Trophoblast cell (in vitro differentiated cells and primary cell): Measurements from ENCODE around the gene C2CD4C.

Source experiments
- DNase-seq, 2 donors: peaks; one replicate each; pipeline ENCODE4 v3.0.0-alpha.2; 2016
- H2AFZ ChIP-seq: 2 replicates; pipeline ENCODE4 v1.6.1; 2013; ENCODE audit warnings: low read length, moderate library complexity, mild to moderate bottlenecking; ENCODE audit not compliant: insufficient read depth, poor library complexity
- H2AK5ac ChIP-seq: 2 replicates; pipeline ENCODE4 v1.6.1; 2013; ENCODE audit warnings: mild to moderate bottlenecking, low read length
- H2BK120ac ChIP-seq: 2 replicates; pipeline ENCODE4 v1.6.1; 2013; ENCODE audit warnings: low read length, mild to moderate bottlenecking, moderate library complexity; ENCODE audit not compliant: insufficient read depth, poor library complexity
- H2BK12ac ChIP-seq: 2 replicates; pipeline ENCODE4 v1.6.1; 2013; ENCODE audit warnings: mild to moderate bottlenecking, low read length, moderate library complexity
- H2BK5ac ChIP-seq: 2 replicates; pipeline ENCODE4 v1.6.1; 2013; ENCODE audit warnings: low read length, low read depth, moderate library complexity, mild to moderate bottlenecking; ENCODE audit not compliant: poor library complexity
- H3K14ac ChIP-seq: 2 replicates; pipeline ENCODE4 v1.6.1; 2013; ENCODE audit warnings: mild to moderate bottlenecking, low read length
- H3K18ac ChIP-seq: 2 replicates; pipeline ENCODE4 v1.6.1; 2013; ENCODE audit warnings: mild to moderate bottlenecking, low read length
- H3K23ac ChIP-seq: 2 replicates; pipeline ENCODE4 v1.6.1; 2013; ENCODE audit warnings: low read length
- H3K27ac ChIP-seq: 2 replicates; pipeline ENCODE4 v1.5.1; 2013; ENCODE audit warnings: low read depth, mild to moderate bottlenecking, inconsistent platforms, low read length, moderate library complexity
- H3K27me3 ChIP-seq: 2 replicates; pipeline ENCODE4 v1.6.1; 2013; ENCODE audit warnings: inconsistent platforms, mild to moderate bottlenecking, low read length, moderate library complexity; ENCODE audit not compliant: insufficient read depth
- H3K36me3 ChIP-seq, 2 experiments: 1 replicate in 1 of 2; 2 replicates in 1 of 2; pipeline ENCODE4 v1.6.1; 2013; ENCODE audit warnings: low read length in 2 of 2, mild to moderate bottlenecking in 2 of 2, moderate library complexity in 1 of 2; ENCODE audit not compliant: insufficient read depth in 2 of 2, control insufficient read depth in 1 of 2
- H3K4ac ChIP-seq: 2 replicates; pipeline ENCODE4 v1.6.1; 2013; ENCODE audit warnings: low read depth, mild to moderate bottlenecking, low read length, moderate library complexity
- H3K4me1 ChIP-seq, 2 experiments: 1 replicate in 1 of 2; 2 replicates in 1 of 2; pipeline ENCODE4 v1.6.1; 2013; ENCODE audit warnings: low read length in 2 of 2, mild to moderate bottlenecking in 2 of 2, moderate library complexity in 1 of 2; ENCODE audit not compliant: insufficient read depth in 2 of 2, control insufficient read depth in 1 of 2
- H3K4me2 ChIP-seq: 2 replicates; pipeline ENCODE4 v1.6.1; 2013; ENCODE audit warnings: inconsistent platforms, mild to moderate bottlenecking, low read length, moderate library complexity
- H3K4me3 ChIP-seq: 2 replicates; pipeline ENCODE4 v1.5.1; 2013; ENCODE audit warnings: mild to moderate bottlenecking, low read depth, low read length, inconsistent platforms
- H3K79me1 ChIP-seq: one replicate; pipeline ENCODE4 v1.6.1; 2013; ENCODE audit warnings: low read length
- H3K79me2 ChIP-seq: 2 replicates; pipeline ENCODE4 v1.6.1; 2013; ENCODE audit warnings: low read length, mild to moderate bottlenecking; ENCODE audit not compliant: control insufficient read depth, insufficient read depth, poor library complexity
- H3K9ac ChIP-seq: 2 replicates; pipeline ENCODE4 v1.6.1; 2013; ENCODE audit warnings: mild to moderate bottlenecking, low read length
- H3K9me3 ChIP-seq: 2 replicates; pipeline ENCODE4 v1.6.1; 2013; ENCODE audit warnings: low read depth, mild to moderate bottlenecking, control low read depth, inconsistent platforms, low read length; ENCODE audit not compliant: insufficient read depth
- H4K12ac ChIP-seq: 2 replicates; pipeline ENCODE4 v1.6.1; 2013; ENCODE audit warnings: low read depth, mild to moderate bottlenecking, low read length, moderate library complexity
- H4K8ac ChIP-seq: 2 replicates; pipeline ENCODE4 v1.6.1; 2013; ENCODE audit warnings: low read depth, mild to moderate bottlenecking, low read length, moderate library complexity
- H4K91ac ChIP-seq: one replicate; pipeline ENCODE4 v1.6.1; 2013; ENCODE audit warnings: low read depth, mild to moderate bottlenecking, low read length, moderate library complexity
- WGBS: extraction: QIAGEN DNeasy Blood & Tissue Kit; methylation state at CpG from one replicate; pipeline ENCODE4 v1.1.7; 2013; ENCODE audit warnings: missing lambda C conversion rate; ENCODE audit not compliant: insufficient read length, insufficient coverage; ENCODE audit errors: extremely low coverage; 5-methylcytosine and 5-hydroxymethylcytosine counted together

C2CD4C gene

GRCh38 chr19:436413-436950 lies 27.5 kb upstream of the C2CD4C start:
- H4K8ac ChIP-seq, result no peak overlapping the region
- H3K23ac ChIP-seq, result no peak overlapping the region
- H2AK5ac ChIP-seq, result no peak overlapping the region
- DNase-seq, result no peak
- H3K9me3 ChIP-seq, result peaks cover 3% of the 10 kb centered on the region
- no CpG with 5 or more reads among the region's 29 CpGs for WGBS
- H3K27ac ChIP-seq, result no peak overlapping the region
- no peaks in the 10 kb centered on the region for H3K79me1 ChIP-seq
- peaks cover 6 to 16% of the 10 kb centered on the region in 2 experiments for H3K36me3 ChIP-seq
- H3K18ac ChIP-seq, result no peak overlapping the region
- no peak overlapping the region for H2BK120ac ChIP-seq
- no peaks in the 10 kb centered on the region for H3K27me3 ChIP-seq
- no peak overlapping the region for H3K4ac ChIP-seq
- H4K91ac ChIP-seq, result no peak overlapping the region
- H3K4me2 ChIP-seq, result no peak overlapping the region
- H4K12ac ChIP-seq, result no peak overlapping the region
- H3K4me1 ChIP-seq, result no peaks in the 10 kb centered on the region
- H3K4me3 ChIP-seq, result no peak overlapping the region
- no peak overlapping the region for H3K9ac ChIP-seq
- H3K79me2 ChIP-seq, result no peaks in the 10 kb centered on the region
- H2BK12ac ChIP-seq, result no peak overlapping the region
- no peak overlapping the region for H3K14ac ChIP-seq
- no peak overlapping the region for H2AFZ ChIP-seq
- no peak overlapping the region for H2BK5ac ChIP-seq

GRCh38 chr19:435707-436412 lies 26.9 kb upstream of the C2CD4C start:
- no peak overlapping the region for H3K14ac ChIP-seq
- no peak overlapping the region for H3K9ac ChIP-seq
- no peak overlapping the region for H3K4ac ChIP-seq
- H3K23ac ChIP-seq, result no peak overlapping the region
- H4K91ac ChIP-seq, result no peak overlapping the region
- no peak overlapping the region for H2AK5ac ChIP-seq
- H3K4me3 ChIP-seq, result no peak overlapping the region
- no peaks in the 10 kb centered on the region for H3K79me1 ChIP-seq
- peaks cover 8 to 18% of the 10 kb centered on the region in 2 experiments for H3K36me3 ChIP-seq
- H3K79me2 ChIP-seq, result no peaks in the 10 kb centered on the region
- H4K12ac ChIP-seq, result no peak overlapping the region
- no peak overlapping the region for H4K8ac ChIP-seq
- WGBS, result no CpG with 5 or more reads among the region's 33 CpGs
- H2BK120ac ChIP-seq, result no peak overlapping the region
- H2AFZ ChIP-seq, result no peak overlapping the region
- no peaks in the 10 kb centered on the region for H3K27me3 ChIP-seq
- peaks cover 3% of the 10 kb centered on the region for H3K9me3 ChIP-seq
- H3K4me2 ChIP-seq, result no peak overlapping the region
- DNase-seq, result no peak
- H3K18ac ChIP-seq, result no peak overlapping the region
- H3K4me1 ChIP-seq, result no peaks in the 10 kb centered on the region
- no peak overlapping the region for H2BK5ac ChIP-seq
- H2BK12ac ChIP-seq, result no peak overlapping the region
- H3K27ac ChIP-seq, result no peak overlapping the region

- H3K4ac ChIP-seq, result no peak overlapping the region
- no peak overlapping the region for H4K12ac ChIP-seq
- no CpG with 5 or more reads among the region's 26 CpGs for whole genome bisulfite sequencing
- H4K91ac ChIP-seq, result no peak overlapping the region
- no peak overlapping the region for H3K18ac ChIP-seq
- H4K8ac ChIP-seq, result no peak overlapping the region
- no peak overlapping the region for H2BK120ac ChIP-seq
- H2AK5ac ChIP-seq, result no peak overlapping the region
- no peak overlapping the region for H3K14ac ChIP-seq
- H3K4me1 ChIP-seq, result no peaks in the 10 kb centered on the region
- H3K9me3 ChIP-seq, result peaks cover 5% of the 10 kb centered on the region
- H3K4me2 ChIP-seq, result no peak overlapping the region
- no peak overlapping the region for H3K27ac ChIP-seq
- H2AFZ ChIP-seq, result no peak overlapping the region
- H3K27me3 ChIP-seq, result no peaks in the 10 kb centered on the region
- no peak overlapping the region for H2BK12ac ChIP-seq
- peaks cover 13 to 24% of the 10 kb centered on the region in 2 experiments for H3K36me3 ChIP-seq
- H2BK5ac ChIP-seq, result no peak overlapping the region
- H3K9ac ChIP-seq, result no peak overlapping the region
- peak overlapping the region; percentile 97 for H3K23ac ChIP-seq
- DNase-seq, result no peak
- H3K79me2 ChIP-seq, result no peaks in the 10 kb centered on the region
- H3K79me1 ChIP-seq, result no peaks in the 10 kb centered on the region
- no peak overlapping the region for H3K4me3 ChIP-seq
Observed at GRCh38 chr19:435056-435706, 26.2 kb upstream of the C2CD4C start.

GRCh38 chr19:434152-434960 lies 25.4 kb upstream of the C2CD4C start:
- Histone ChIP-seq H3K4me2 (no peak overlapping the region), H3K79me1 (no peaks in the 10 kb centered on the region), H3K18ac (no peak overlapping the region), H3K4ac (no peak overlapping the region), H2AFZ (no peak overlapping the region), H2BK5ac (no peak overlapping the region), H3K27me3 (no peaks in the 10 kb centered on the region), H3K9ac (no peak overlapping the region), H3K79me2 (no peaks in the 10 kb centered on the region), H4K8ac (no peak overlapping the region), H2AK5ac (no peak overlapping the region), H4K91ac (no peak overlapping the region), H2BK120ac (no peak overlapping the region), H3K4me1 (no peaks in the 10 kb centered on the region), H3K23ac (no peak overlapping the region), H2BK12ac (no peak overlapping the region), H3K36me3 (peaks cover 13 to 32% of the 10 kb centered on the region in 2 experiments), H3K4me3 (no peak overlapping the region), H3K27ac (no peak overlapping the region), H3K14ac (no peak overlapping the region), H4K12ac (no peak overlapping the region), H3K9me3 (peaks cover 11% of the 10 kb centered on the region)
- 100% methylated on average over 3 of the region's 22 CpGs for WGBS
- DNase-seq, result no peak
